Measurements from ENCODE around the gene FAM174A. TPM values are rescaled to one million over a fixed set of nuclear protein-coding genes. Genes with fewer than 3 reads are reported as not detected.
A peak's percentile ranks its signal among the peaks of the same experiment; 100 is the strongest.

FAM174A gene
- total and polyA plus RNA-seq, 8 donors, result 8.2 to 31.5 (median 9.3) TPM

- DNase-seq, result no peak
- Histone ChIP-seq H3K9me3 (no peaks in the 10 kb centered on the region), H3K4me1 (no peaks in the 10 kb centered on the region), H3K27ac (no peak overlapping the region), H3K36me3 (no peaks in the 10 kb centered on the region), H3K27me3 (no peaks in the 10 kb centered on the region), H3K4me3 (no peak overlapping the region)
- TF ChIP-seq CTCF (IDR thresholded peaks at IDR 0.05), result no peak
- FAIRE-seq, result no peak
- WGBS, 2 donors, result 72 to 85% methylated on average over 2 of the region's 2 CpGs
- no peak for ATAC-seq
- intact Hi-C loops (cut with DNase I), result no loop called here
Measured at GRCh38 chr5:100614308-100614707, 79.1 kb downstream of the FAM174A start.

GRCh38 chr5:100615362-100615761 lies 80.2 kb downstream of the FAM174A start:
- ATAC-seq (no peak), DNase-seq (no peak), FAIRE-seq (no peak)
- Histone ChIP-seq H3K4me3 (no peak overlapping the region), H3K4me1 (no peaks in the 10 kb centered on the region), H3K27me3 (no peaks in the 10 kb centered on the region), H3K27ac (no peak overlapping the region), H3K9me3 (no peaks in the 10 kb centered on the region), H3K36me3 (no peaks in the 10 kb centered on the region)
- intact Hi-C loops (cut with DNase I), result no loop called here
- 38 to 45% methylated on average over 2 of the region's 2 CpGs for WGBS, 2 donors
- TF ChIP-seq CTCF (IDR thresholded peaks at IDR 0.05), result no peak

- Histone ChIP-seq H3K4me3 (no peak overlapping the region), H3K9me3 (no peaks in the 10 kb centered on the region), H3K27ac (no peak overlapping the region), H3K36me3 (no peaks in the 10 kb centered on the region), H3K27me3 (no peaks in the 10 kb centered on the region), H3K4me1 (no peaks in the 10 kb centered on the region)
- WGBS, 2 donors, result 58% methylated on average over 7 of the region's 7 CpGs
- no peak for ATAC-seq
- intact Hi-C loops (cut with DNase I), result no loop called here
- no peak for DNase-seq
- TF ChIP-seq CTCF (IDR thresholded peaks at IDR 0.05), result no peak
- no peak for FAIRE-seq
Measured at GRCh38 chr5:100616291-100616690, 81.1 kb downstream of the FAM174A start.

- intact Hi-C loops (cut with DNase I), result no loop called here
- Histone ChIP-seq H3K9me3 (no peaks in the 10 kb centered on the region), H3K4me3 (no peak overlapping the region), H3K27me3 (no peaks in the 10 kb centered on the region), H3K27ac (no peak overlapping the region), H3K4me1 (no peaks in the 10 kb centered on the region), H3K36me3 (no peaks in the 10 kb centered on the region)
- ATAC-seq (no peak), DNase-seq (no peak), FAIRE-seq (no peak)
- WGBS, 2 donors, result 81 to 86% methylated on average over 3 of the region's 3 CpGs
- no peak for TF ChIP-seq CTCF (IDR thresholded peaks at IDR 0.05)
Measured at GRCh38 chr5:100616981-100617380, 81.8 kb downstream of the FAM174A start.

GRCh38 chr5:100623719-100624118 lies 88.5 kb downstream of the FAM174A start:
- no peaks in the 10 kb centered on the region for H3K4me1 ChIP-seq
- no peaks in the 10 kb centered on the region for H3K27me3 ChIP-seq
- FAIRE-seq, result no peak
- DNase-seq, result no peak
- intact Hi-C loops (cut with DNase I), result no loop called here
- ATAC-seq, result peak in 3 of 4 donors; percentile 32 to 58 (median 56)
- H3K27ac ChIP-seq, result no peak overlapping the region
- WGBS, 2 donors, result 15 to 17% methylated on average over 2 of the region's 2 CpGs
- peak in 2 of 4 donors; percentile 4 to 36 for TF ChIP-seq CTCF (IDR thresholded peaks at IDR 0.05)
- no peaks in the 10 kb centered on the region for H3K36me3 ChIP-seq
- no peaks in the 10 kb centered on the region for H3K9me3 ChIP-seq
- no peak overlapping the region for H3K4me3 ChIP-seq

All from pancreas (tissue), 10 donors.